ENCODE data around the gene ANKRD33.

Gene ANKRD33

DNA sequence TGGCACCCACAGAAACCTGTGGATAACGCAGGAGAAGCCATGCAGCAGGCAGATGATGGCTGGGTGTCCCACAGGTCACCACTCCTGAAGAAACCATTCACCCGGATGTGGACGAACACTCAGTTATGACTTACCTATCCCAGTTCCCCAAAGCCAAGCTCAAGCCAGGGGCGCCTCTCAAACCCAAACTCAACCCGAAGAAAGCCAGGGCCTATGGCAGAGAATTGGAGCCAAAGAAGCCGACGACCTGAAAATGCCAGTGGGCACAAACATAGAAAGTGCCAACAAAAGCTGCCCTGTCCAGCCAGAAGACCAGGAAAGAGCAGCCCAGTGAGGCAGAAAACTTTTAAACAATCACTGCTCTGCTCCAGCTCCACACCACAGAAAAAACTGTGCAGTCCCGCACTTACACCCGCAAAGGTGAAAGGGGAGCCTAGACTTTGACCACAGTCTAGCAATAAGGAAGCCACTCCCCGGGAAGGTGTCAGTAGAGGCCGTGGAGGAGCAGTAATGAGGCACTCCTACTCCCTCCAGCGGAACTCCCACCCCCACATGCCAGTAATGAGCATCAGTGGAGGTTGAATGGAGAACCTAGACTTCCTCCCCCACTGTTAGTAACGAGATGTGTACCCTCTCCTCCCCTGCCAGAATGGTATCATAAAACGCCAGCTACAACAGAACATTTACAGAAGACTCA, 13.4 kb downstream of the ANKRD33 start:
- no peaks in the 10 kb centered on the region for H3K4me1 ChIP-seq (ENCODE audit: control insufficient read depth in 1 of 2, insufficient read depth in 1 of 2, low read depth in 1 of 2, low read length in 1 of 2)
- no peaks in the 10 kb centered on the region for H3K36me3 ChIP-seq
- no peaks in the 10 kb centered on the region for H3K9me3 ChIP-seq
- TF ChIP-seq CTCF (IDR thresholded peaks at IDR 0.05) = no peak
- no peak overlapping the region for H3K4me3 ChIP-seq (ENCODE audit: low read depth in 1 of 2, low read length in 1 of 2)
- peaks cover 20% of the 10 kb centered on the region for H3K27me3 ChIP-seq
- H3K27ac ChIP-seq = no peak overlapping the region

GRCh38 chr12:51901881-51902280, 14.0 kb downstream of the ANKRD33 start:
- H3K27me3 ChIP-seq = peaks cover 26% of the 10 kb centered on the region
- H3K27ac ChIP-seq = no peak overlapping the region
- H3K9me3 ChIP-seq = no peaks in the 10 kb centered on the region
- no peaks in the 10 kb centered on the region for H3K36me3 ChIP-seq
- no peak overlapping the region for H3K4me3 ChIP-seq (ENCODE audit: low read depth in 1 of 2, low read length in 1 of 2)
- no peaks in the 10 kb centered on the region for H3K4me1 ChIP-seq (ENCODE audit: control insufficient read depth in 1 of 2, insufficient read depth in 1 of 2, low read depth in 1 of 2, low read length in 1 of 2)
- TF ChIP-seq CTCF (IDR thresholded peaks at IDR 0.05) = no peak

DNA sequence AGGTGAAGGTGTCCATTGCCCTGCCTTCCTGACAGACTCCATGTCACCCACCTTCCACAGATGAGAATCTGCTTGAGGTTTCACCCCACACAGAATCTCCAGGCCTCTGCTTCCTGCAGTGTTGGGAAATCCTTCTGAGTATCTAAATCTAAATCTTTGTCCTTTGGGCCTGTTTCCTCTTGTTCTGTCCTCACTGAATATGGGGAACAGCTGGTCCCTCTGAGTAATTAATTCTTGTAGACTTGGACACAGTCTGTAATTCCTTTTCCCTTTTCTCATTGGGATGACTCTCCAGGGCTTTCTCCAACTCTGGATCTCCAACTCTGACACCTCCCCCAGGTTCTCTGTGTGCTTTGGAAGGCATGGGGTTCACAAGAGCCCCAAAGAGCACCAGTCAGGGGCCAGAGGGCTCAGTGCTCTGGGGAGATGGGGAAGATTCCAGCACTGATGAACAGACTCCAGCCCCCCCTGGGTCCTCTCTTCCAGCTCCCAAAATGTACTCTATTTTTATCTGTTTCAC, 17.1 kb downstream of the ANKRD33 start:
- Histone ChIP-seq H3K4me3 (ENCODE audit: low read depth in 1 of 2, low read length in 1 of 2) (no peak overlapping the region), H3K27ac (no peak overlapping the region), H3K27me3 (peaks cover 57% of the 10 kb centered on the region), H3K4me1 (ENCODE audit: control insufficient read depth in 1 of 2, insufficient read depth in 1 of 2, low read depth in 1 of 2, low read length in 1 of 2) (peaks cover 0 to 4% of the 10 kb centered on the region in 2 experiments), H3K36me3 (no peaks in the 10 kb centered on the region), H3K9me3 (no peaks in the 10 kb centered on the region)
- no peak for TF ChIP-seq CTCF (IDR thresholded peaks at IDR 0.05)

- Histone ChIP-seq H3K9me3 (no peaks in the 10 kb centered on the region), H3K4me3 (ENCODE audit: low read depth in 1 of 2, low read length in 1 of 2) (no peak overlapping the region), H3K27me3 (peaks cover 64% of the 10 kb centered on the region), H3K4me1 (ENCODE audit: control insufficient read depth in 1 of 2, insufficient read depth in 1 of 2, low read depth in 1 of 2, low read length in 1 of 2) (peaks cover 0 to 4% of the 10 kb centered on the region in 2 experiments), H3K36me3 (no peaks in the 10 kb centered on the region), H3K27ac (no peak overlapping the region)
- TF ChIP-seq CTCF (IDR thresholded peaks at IDR 0.05) = no peak
These were observed 17.8 kb downstream of the ANKRD33 start for GRCh38 chr12:51905471-51906429.

DNA sequence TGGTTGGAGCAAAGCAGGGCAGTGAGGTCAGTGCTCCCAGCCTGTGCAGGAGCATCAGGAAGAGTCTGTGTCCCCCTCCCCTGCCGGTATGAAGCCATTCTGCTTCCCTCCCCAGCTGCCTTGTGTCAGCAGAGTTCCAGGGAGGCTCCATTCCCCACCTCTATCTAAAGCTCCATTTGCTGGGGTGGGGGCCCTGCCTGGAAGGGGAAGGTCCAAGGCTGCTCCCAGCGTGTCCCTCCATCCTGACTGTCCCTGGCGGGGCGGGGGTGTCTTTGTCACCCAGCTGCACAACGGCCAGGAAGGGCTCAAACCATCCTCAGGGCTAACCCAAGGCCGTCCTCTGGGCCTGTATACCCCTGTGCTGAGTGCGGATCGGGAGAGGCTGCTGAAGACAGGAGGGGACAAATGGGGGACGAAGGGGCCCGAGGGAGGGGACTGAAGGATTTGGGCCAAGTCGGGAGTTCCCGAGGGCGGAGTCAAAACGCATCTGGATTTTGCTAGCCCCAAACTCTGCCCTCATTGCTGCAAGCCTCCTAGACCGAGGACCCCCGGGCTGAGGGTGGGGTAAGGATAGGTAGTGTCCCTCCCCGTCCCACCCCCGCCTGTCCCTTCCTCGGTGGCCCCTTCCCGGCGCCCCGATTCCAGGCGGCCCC, 18.7 kb downstream of the ANKRD33 start:
- peaks cover 72% of the 10 kb centered on the region for H3K27me3 ChIP-seq
- no peaks in the 10 kb centered on the region for H3K9me3 ChIP-seq
- no peak for TF ChIP-seq CTCF (IDR thresholded peaks at IDR 0.05)

More for the DNA sequence above, 18.7 kb downstream of the ANKRD33 start:
- Histone ChIP-seq H3K36me3 (no peaks in the 10 kb centered on the region), H3K27ac (no peak overlapping the region), H3K4me3 (ENCODE audit: low read depth in 1 of 2, low read length in 1 of 2) (no peak overlapping the region), H3K4me1 (ENCODE audit: control insufficient read depth in 1 of 2, insufficient read depth in 1 of 2, low read depth in 1 of 2, low read length in 1 of 2) (peaks cover 0 to 4% of the 10 kb centered on the region in 2 experiments)

Data from neutrophil (primary cell).